GM20000 (cell line): ENCODE data around the gene NWD2.

Source experiments
- DNase-seq: peaks from one replicate; pipeline ENCODE4 v3.0.0; 2012; ENCODE audit warnings: low spot score
- CTCF ChIP-seq: IDR thresholded peaks from 2 replicates; pipeline ENCODE4 v1.5.1; 2012; ENCODE audit warnings: mild to moderate bottlenecking, control low read depth; ENCODE audit errors: extremely low read depth, missing control alignments

The NWD2 gene

GRCh38 chr4:37304612-37305011 is 60.1 kb downstream of the NWD2 start:
- DNase-seq = no peak
- no peak for TF ChIP-seq CTCF

GRCh38 chr4:37305984-37306383 is 61.4 kb downstream of the NWD2 start:
- TF ChIP-seq CTCF = no peak
- DNase-seq = no peak

GRCh38 chr4:37317104-37317643 is 72.6 kb downstream of the NWD2 start:
- TF ChIP-seq CTCF = no peak
- no peak for DNase-seq

- no peak for DNase-seq
- TF ChIP-seq CTCF = no peak
Observed at GRCh38 chr4:37320513-37321235, 76.1 kb downstream of the NWD2 start.

- no peak for DNase-seq
- TF ChIP-seq CTCF = no peak
Observed at GRCh38 chr4:37322122-37322521, 77.6 kb downstream of the NWD2 start.

- TF ChIP-seq CTCF = no peak
- DNase-seq = no peak
Observed at GRCh38 chr4:37324546-37324945, 80.0 kb downstream of the NWD2 start.

- no peak for TF ChIP-seq CTCF
- DNase-seq = no peak
Observed at GRCh38 chr4:37326852-37327251, 82.3 kb downstream of the NWD2 start.
